ENCODE results near the gene DHRSX. TPM values are rescaled to one million over a fixed set of nuclear protein-coding genes. Genes with fewer than 3 reads are reported as not detected.
A peak's percentile ranks its signal among the peaks of the same experiment; 100 is the strongest.

DHRSX gene
- total and polyA plus RNA-seq, 2 experiments from 2014 or later: 37.2 to 71.7 TPM

DNA sequence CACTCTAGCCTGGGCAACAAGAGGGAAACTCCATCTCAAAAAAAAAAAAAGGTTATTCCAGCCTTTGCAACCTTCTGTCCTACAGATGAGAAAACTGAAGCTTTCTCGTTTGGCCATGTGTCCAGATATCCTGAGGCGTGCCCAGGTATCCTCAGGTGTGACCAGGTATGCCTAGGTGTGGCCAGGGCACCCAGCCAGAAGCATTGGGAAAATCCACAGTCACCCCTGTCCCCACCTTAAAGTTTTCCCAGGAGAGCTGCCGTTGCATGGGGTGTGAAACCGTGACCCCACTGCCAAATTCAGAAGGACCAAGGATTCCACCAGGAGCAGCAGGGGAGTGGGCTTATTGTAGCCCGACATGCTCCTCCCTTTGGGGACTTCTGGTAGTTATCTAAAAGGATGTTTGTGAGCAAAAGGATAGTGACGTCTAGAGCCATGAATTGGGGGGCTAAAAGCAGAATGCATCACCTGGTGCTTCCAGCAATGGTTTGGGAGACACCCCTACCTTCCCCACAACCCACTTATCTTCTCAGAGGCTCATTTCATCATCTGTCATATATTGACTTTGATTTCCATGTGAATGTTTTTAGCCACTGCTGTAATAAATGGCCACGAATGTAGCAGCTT, 4.0 kb upstream of the DHRSX start:
- 90% methylated on average over 7 of the region's 7 CpGs for WGBS (ENCODE audit: low lambda C conversion rate, missing lambda C conversion rate)
- Histone ChIP-seq H3K79me2 (peaks cover 6% of the 10 kb centered on the region), H3K27me3 (no peaks in the 10 kb centered on the region), H3K36me3 (replicated peaks; ENCODE audit: insufficient read depth, low read depth) (no peaks in the 10 kb centered on the region), H3K27ac (no peak overlapping the region), H2AFZ (no peak overlapping the region), H3K4me2 (no peak overlapping the region), H4K20me1 (ENCODE audit: insufficient read depth, poor library complexity, severe bottlenecking) (no peaks in the 10 kb centered on the region), H3K9me2 (replicated peaks; ENCODE audit: insufficient read depth) (no peaks in the 10 kb centered on the region), H3K9me3 (ENCODE audit: low read depth) (no peaks in the 10 kb centered on the region), H3K4me1 (ENCODE audit: insufficient read depth) (peaks cover 6% of the 10 kb centered on the region), H3K4me3 (no peak overlapping the region)
- TF ChIP-seq CTCF (IDR thresholded peaks at IDR 0.05; ENCODE audit: poor library complexity) (no peak), EZH2 (IDR thresholded peaks at IDR 0.05; ENCODE audit: borderline replicate concordance) (no peak), EZH2phosphoT487 (IDR thresholded peaks at IDR 0.05; ENCODE audit: low read depth, severe bottlenecking, unreplicated experiment) (no peak)
- no peak for DNase-seq (ENCODE audit: low spot score)

DNA sequence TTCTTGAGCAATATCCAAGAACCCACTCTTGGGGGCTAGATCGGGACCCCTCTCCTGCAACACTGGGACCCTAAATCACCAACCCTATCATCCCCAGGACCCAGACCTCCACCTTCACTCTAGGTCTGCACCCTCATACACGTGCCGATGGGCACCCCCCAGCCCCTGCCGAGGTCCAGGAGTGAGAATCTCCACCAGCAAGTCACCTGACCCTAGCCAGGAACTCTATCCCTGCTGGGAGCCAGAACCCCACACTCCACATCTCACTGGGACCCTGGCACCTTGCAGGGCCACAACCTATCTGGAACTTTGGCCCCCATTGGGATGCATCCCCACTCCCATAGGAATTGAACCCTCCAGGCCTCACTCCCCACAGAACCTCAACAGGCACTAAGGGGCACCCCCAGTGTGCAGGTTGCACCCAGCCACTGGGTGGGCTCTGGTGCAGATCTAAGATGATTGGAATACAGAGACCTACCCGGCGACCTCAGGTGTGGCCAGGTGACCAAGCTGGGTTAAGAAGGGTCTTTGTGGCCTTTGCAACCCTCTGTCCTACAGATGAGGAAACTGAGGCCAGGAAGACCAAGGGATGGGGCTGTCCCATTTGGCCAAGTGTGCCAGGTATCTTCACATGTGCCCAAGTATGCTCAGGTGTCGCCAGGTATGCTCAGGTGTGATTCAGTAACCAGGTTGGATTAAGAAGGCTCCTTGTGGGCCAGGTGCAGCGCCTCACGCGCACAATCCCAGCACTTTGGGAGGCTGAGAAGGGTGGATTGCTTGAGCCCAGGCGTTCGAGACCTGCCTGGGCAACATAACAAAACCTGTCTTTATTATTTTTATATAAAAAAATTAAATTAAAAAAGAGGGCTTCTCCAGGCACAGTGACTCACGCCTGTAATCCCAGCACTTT, 3.1 kb upstream of the DHRSX start:
- H3K4me3 ChIP-seq: no peak overlapping the region
- H3K36me3 ChIP-seq (replicated peaks; ENCODE audit: insufficient read depth, low read depth): no peaks in the 10 kb centered on the region
- H3K9me2 ChIP-seq (replicated peaks; ENCODE audit: insufficient read depth): no peaks in the 10 kb centered on the region
- H3K4me2 ChIP-seq: no peak overlapping the region
- H3K4me1 ChIP-seq (ENCODE audit: insufficient read depth): peaks cover 15% of the 10 kb centered on the region
- WGBS (ENCODE audit: low lambda C conversion rate, missing lambda C conversion rate): 93% methylated on average over 13 of the region's 13 CpGs
- no peaks in the 10 kb centered on the region for H3K9me3 ChIP-seq (ENCODE audit: low read depth)
- H2AFZ ChIP-seq: no peak overlapping the region
- H3K79me2 ChIP-seq: peaks cover 12% of the 10 kb centered on the region
- DNase-seq (ENCODE audit: low spot score): no peak
- H3K27me3 ChIP-seq: no peaks in the 10 kb centered on the region
- no peak for TF ChIP-seq EZH2 (IDR thresholded peaks at IDR 0.05; ENCODE audit: borderline replicate concordance)
- TF ChIP-seq EZH2phosphoT487 (IDR thresholded peaks at IDR 0.05; ENCODE audit: low read depth, severe bottlenecking, unreplicated experiment): no peak
- TF ChIP-seq CTCF (IDR thresholded peaks at IDR 0.05; ENCODE audit: poor library complexity): no peak
- peak overlapping the region; percentile 87 for H3K27ac ChIP-seq
- no peaks in the 10 kb centered on the region for H4K20me1 ChIP-seq (ENCODE audit: insufficient read depth, poor library complexity, severe bottlenecking)

- Histone ChIP-seq H2AFZ (no peak overlapping the region), H3K4me2 (no peak overlapping the region), H3K36me3 (replicated peaks; ENCODE audit: insufficient read depth, low read depth) (no peaks in the 10 kb centered on the region), H3K4me1 (ENCODE audit: insufficient read depth) (peaks cover 14% of the 10 kb centered on the region), H4K20me1 (ENCODE audit: insufficient read depth, poor library complexity, severe bottlenecking) (no peaks in the 10 kb centered on the region), H3K9me3 (ENCODE audit: low read depth) (no peaks in the 10 kb centered on the region), H3K27ac (peak overlapping the region; percentile 87), H3K9me2 (replicated peaks; ENCODE audit: insufficient read depth) (no peaks in the 10 kb centered on the region), H3K79me2 (peaks cover 15% of the 10 kb centered on the region), H3K4me3 (no peak overlapping the region), H3K27me3 (no peaks in the 10 kb centered on the region)
- TF ChIP-seq EZH2phosphoT487 (IDR thresholded peaks at IDR 0.05; ENCODE audit: low read depth, severe bottlenecking, unreplicated experiment): no peak
- DNase-seq (ENCODE audit: low spot score): peak; percentile 52
- 46% methylated on average over 18 of the region's 19 CpGs for WGBS (ENCODE audit: low lambda C conversion rate, missing lambda C conversion rate)
Measured at GRCh38 chrX:2502668-2503519, 2.1 kb upstream of the DHRSX start.
